ENCODE measurements around the gene RAB24.

DNA sequence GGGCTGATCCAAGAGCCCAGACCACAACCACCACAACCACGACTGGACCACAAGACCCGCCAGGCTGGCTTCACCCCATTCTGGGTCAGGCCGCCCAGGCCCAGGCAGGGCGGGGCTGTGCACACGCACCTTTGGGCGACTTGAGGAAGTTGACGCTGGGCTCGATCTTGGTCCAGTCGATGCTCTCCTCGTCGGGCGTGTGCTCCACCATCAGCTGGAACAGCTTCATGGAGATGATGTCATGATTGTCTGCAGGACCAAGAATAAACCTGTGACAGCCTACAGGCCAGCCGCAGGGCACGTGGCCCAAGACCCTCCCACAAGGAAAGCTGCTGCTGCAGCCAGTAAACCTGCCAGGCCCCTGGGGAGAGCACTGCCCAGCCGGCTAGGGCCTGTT is 30.6 kb upstream of the RAB24 start:
- TF ChIP-seq, protein P1, sequence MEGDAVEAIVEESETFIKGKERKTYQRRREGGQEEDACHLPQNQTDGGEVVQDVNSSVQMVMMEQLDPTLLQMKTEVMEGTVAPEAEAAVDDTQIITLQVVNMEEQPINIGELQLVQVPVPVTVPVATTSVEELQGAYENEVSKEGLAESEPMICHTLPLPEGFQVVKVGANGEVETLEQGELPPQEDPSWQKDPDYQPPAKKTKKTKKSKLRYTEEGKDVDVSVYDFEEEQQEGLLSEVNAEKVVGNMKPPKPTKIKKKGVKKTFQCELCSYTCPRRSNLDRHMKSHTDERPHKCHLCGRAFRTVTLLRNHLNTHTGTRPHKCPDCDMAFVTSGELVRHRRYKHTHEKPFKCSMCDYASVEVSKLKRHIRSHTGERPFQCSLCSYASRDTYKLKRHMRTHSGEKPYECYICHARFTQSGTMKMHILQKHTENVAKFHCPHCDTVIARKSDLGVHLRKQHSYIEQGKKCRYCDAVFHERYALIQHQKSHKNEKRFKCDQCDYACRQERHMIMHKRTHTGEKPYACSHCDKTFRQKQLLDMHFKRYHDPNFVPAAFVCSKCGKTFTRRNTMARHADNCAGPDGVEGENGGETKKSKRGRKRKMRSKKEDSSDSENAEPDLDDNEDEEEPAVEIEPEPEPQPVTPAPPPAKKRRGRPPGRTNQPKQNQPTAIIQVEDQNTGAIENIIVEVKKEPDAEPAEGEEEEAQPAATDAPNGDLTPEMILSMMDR (conservative IDR thresholded peaks at IDR 0.05 in 1 of 2, IDR thresholded peaks at IDR 0.05 in 1 of 2; ENCODE audit: low read depth in 1 of 2, low read length in 2 of 2), result no peak
- no peak for TF ChIP-seq EZH2 (IDR thresholded peaks at IDR 0.05; ENCODE audit: low read length, missing control alignments)
